ENCODE measurements around the gene TMEM266. TPM values are rescaled to one million over a fixed set of nuclear protein-coding genes. Genes with fewer than 3 reads are reported as not detected.

Gene TMEM266
- total RNA-seq, 1 donor from 2014 or later = 4.7 TPM

- no peak for DNase-seq
Observed at GRCh38 chr15:76134537-76134936, 74.8 kb downstream of the TMEM266 start.

- DNase-seq = no peak
Observed at GRCh38 chr15:76135516-76135915, 75.7 kb downstream of the TMEM266 start.

GRCh38 chr15:76138436-76138835 lies 78.7 kb downstream of the TMEM266 start:
- no peak for DNase-seq

- peak; percentile 32 for DNase-seq
Observed at GRCh38 chr15:76139368-76140073, 79.7 kb downstream of the TMEM266 start.

GRCh38 chr15:76140074-76140464 lies 80.3 kb downstream of the TMEM266 start:
- DNase-seq = no peak

- DNase-seq = no peak
Observed at GRCh38 chr15:76146812-76147211, 87.0 kb downstream of the TMEM266 start.

GRCh38 chr15:76147906-76148570 lies 88.3 kb downstream of the TMEM266 start:
- DNase-seq = no peak

- no peak for DNase-seq
Observed at GRCh38 chr15:76149291-76149915, 89.6 kb downstream of the TMEM266 start.

GRCh38 chr15:76150513-76150912 lies 90.7 kb downstream of the TMEM266 start:
- no peak for DNase-seq

GRCh38 chr15:76150971-76151598 lies 91.3 kb downstream of the TMEM266 start:
- DNase-seq = peak; percentile 47

- no peak for DNase-seq
Observed at GRCh38 chr15:76151599-76151974, 91.8 kb downstream of the TMEM266 start.

- DNase-seq = no peak
Observed at GRCh38 chr15:76152197-76152596, 92.4 kb downstream of the TMEM266 start.

GRCh38 chr15:76153241-76154197 lies 93.7 kb downstream of the TMEM266 start:
- DNase-seq = no peak

- DNase-seq = no peak
Observed at GRCh38 chr15:76155731-76156130, 95.9 kb downstream of the TMEM266 start.

- DNase-seq = no peak
Observed at GRCh38 chr15:76158226-76158625, 98.4 kb downstream of the TMEM266 start.

- DNase-seq = no peak
Observed at GRCh38 chr15:76158815-76159214, 99.0 kb downstream of the TMEM266 start.

GRCh38 chr15:76159282-76159681 lies 99.5 kb downstream of the TMEM266 start:
- DNase-seq = no peak

GRCh38 chr15:76160426-76161152 lies 100.8 kb downstream of the TMEM266 start:
- DNase-seq = no peak

- DNase-seq = no peak
Observed at GRCh38 chr15:76161153-76162035, 101.6 kb downstream of the TMEM266 start.

- DNase-seq = no peak
Observed at GRCh38 chr15:76162036-76162398, 102.2 kb downstream of the TMEM266 start.

Measured in occipital lobe (tissue), 2 donors.